ENCODE data around the gene IGF1R.
"Not testable (repeated sequence)": the region's sequence is repeated elsewhere in the genome, so short reads cannot be mapped to it uniquely, and the experiment has no call there.

The IGF1R gene

DNA sequence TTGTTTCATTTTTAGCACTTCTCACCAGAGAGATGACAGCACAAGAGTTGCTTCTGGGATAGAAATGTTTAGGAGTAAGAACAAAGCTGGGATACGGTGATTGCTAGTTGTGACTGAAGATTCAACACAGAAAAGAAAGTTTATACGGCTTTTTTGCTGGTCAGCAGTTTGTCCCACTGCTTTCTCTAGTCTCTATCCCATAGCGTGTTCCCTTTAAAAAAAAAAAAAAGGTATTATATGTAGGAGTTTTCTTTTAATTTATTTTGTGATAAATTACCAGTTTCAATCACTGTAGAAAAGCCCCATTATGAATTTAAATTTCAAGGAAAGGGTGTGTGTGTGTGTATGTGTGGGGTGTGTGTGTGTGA is 311.3 kb downstream of the IGF1R start:
- DNase-seq (ENCODE audit: low read depth in 2 of 2) = no peak

DNA sequence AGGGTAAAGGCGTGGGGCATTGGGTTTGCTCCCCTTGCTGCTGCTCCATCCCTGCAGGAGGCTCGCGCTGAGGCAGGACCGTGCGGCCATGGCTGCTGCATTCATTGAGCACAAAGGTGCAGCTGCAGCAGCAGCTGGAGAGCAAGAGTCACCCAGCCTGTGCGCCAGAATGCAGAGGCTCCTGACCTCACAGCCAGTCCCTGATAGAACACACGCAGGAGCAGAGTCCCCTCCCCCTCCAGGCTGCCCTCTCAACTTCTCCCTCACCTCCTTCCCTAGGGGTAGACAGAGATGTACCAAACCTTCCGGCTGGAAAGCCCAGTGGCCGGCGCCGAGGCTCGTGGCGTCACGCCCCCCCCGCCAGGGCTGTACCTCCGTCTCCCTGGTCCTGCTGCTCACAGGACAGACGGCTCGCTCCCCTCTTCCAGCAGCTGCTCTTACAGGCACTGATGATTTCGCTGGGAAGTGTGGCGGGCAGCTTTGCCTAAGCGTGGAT is 312.3 kb downstream of the IGF1R start:
- DNase-seq (ENCODE audit: low read depth in 2 of 2) = no peak

DNA sequence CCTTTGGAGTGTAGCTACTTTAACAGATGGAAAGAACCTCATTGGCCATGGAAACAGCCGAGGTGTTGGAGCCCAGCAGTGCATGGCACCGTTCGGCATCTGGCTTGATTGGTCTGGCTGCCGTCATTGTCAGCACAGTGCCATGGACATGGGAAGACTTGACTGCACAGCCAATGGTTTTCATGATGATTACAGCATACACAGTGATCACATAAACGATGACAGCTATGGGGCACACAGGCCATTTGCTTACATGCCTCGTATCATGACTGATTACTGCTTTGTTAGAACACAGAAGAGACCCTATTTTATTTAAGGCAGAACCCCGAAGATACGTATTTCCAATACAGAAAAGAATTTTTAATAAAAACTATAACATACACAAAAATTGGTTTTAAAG is 315.1 kb downstream of the IGF1R start:
- no peak for DNase-seq (ENCODE audit: low read depth in 2 of 2)

DNA sequence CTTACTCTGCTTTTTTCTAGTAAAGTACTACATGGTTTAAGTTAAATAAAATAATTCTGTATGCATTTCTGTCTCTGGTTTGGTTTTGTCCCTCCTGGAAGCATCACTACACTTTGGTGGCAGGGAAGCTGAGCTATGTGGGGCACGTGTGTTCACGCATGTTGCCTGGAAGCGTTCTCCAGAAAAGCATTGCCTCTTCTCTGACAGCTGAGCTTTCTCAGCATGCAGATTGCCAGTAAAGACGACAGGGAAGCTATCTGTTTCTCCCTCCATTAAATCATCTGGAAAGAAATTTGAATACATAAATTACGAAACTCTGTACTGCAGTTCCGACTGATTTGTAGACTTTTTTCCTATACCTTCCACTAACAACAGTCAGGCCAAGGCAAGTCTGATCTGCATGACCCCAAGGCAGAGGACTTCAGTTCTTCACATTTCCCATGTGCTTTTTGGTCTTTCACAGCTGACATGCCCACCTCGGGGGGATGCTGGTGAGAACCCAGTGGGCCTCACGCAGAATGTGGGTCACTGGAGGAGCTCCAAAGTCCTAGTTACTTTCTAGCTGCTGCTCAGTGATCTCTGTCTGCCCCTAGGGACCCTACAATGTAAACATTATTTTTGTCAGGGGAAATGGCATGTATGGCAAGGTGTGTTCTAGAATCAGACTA is 316.3 kb downstream of the IGF1R start:
- DNase-seq (ENCODE audit: low read depth in 2 of 2) = no peak

DNA sequence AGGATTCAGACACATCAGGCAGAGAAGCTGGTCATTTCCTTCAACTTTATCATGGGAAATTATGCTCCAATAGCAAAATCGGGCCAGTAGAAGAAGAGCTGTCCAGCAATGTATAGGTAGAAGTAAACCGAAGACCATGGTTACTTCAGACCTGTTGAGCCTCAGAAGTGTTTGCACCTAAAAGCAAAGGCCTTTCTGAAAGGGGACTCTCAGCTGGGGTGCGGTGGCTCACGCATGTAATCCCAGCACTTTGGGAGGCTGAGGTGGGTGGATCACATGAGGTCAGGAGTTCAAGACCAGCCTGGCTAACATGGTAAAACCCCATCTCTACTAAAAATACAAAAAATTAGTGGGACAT is 316.8 kb downstream of the IGF1R start:
- not testable (repeated sequence) for DNase-seq (ENCODE audit: low read depth in 2 of 2)

DNA sequence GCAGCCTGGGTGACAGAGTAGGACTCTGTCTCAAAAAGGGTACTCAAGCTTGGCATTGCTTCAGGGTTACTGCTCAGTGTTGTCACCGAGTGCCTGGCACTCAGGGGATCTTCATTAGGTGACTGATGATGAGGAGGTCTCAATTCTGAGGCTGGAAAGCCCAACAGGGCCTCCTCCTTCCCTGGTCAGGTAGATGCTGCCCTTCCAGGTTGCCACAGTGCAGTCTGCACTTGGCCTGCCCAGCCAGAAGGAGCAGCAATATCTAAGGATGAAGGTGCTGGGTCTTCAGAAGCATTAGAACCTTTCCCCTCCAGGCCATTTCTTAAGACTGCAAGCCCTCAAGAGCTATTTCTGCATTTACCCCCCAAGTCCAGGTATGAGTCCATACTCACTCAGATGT is 317.3 kb downstream of the IGF1R start:
- DNase-seq (ENCODE audit: low read depth in 2 of 2) = no peak

DNA sequence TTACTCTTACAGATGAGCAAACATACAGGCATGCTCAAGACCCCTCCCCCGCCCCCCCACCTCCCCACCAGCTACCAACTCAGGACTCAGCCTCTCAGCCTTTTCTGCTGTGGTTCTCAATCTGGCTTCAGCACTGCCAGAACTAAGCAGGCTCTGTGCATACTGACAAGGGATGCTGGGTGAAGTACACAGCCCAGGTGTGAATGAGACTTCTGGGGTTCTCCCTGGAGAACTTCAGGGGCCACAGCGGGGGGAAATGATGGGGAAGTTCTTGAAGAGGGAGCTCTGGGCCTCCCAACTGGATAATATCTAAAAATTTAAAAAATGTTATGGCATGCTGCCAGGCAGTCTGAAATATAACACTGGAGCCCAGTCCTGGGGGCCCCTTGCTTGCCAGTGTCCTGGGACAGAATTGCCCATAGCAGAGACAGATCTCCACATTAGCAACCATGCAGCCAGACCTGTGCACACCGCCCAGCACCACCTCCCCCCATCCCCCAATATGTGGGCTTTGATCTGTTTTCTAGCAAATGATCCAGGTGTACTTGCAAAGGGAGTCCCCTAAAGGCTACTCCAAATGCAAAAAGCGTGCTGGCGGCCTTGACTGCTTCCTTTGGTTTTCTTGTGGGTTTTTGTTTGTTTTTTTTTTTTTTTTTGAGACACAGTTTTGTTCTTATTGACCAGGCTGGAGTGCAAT is 317.9 kb downstream of the IGF1R start:
- DNase-seq (ENCODE audit: low read depth in 2 of 2) = peak in 1 of 2 experiments; percentile 37

DNA sequence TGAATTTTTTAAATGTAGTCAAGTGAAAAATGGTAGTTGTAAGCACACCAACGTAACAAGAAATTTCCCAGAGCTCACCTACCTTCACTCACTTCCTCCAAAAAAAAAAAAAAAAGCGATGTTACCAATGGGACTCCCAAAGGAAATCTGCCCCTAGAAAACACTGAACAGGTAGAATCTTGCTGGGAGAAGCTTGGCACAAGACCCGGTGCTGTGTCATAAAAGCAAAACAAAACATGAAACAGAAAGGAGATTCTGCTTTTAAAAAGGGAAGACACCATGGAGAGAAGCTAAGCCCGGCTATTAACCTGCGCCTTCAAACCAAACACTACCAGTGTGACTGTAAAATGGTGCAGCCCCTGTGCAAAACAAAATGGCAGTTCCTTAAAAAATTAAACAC is 318.8 kb downstream of the IGF1R start:
- no peak for DNase-seq (ENCODE audit: low read depth in 2 of 2)

DNA sequence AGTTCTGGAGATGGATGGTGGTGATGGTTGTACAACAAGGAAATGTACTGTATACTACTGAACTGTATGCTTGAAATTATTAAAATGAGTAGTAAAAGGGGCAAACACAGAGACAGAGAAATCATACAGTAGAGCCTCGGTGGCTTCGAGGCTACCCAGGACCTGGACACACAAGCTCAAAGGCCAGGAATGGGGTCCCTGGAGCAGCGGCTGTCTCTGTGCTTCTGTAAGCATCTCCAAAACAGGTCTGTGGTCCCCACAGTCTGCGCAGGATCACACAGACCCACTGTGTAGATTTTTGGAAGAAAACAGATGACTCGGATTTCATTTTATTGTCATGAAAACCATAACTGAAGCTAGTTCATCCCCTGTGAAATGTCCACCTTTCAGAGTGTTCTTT is 319.6 kb downstream of the IGF1R start:
- no peak for DNase-seq (ENCODE audit: low read depth in 2 of 2)

DNA sequence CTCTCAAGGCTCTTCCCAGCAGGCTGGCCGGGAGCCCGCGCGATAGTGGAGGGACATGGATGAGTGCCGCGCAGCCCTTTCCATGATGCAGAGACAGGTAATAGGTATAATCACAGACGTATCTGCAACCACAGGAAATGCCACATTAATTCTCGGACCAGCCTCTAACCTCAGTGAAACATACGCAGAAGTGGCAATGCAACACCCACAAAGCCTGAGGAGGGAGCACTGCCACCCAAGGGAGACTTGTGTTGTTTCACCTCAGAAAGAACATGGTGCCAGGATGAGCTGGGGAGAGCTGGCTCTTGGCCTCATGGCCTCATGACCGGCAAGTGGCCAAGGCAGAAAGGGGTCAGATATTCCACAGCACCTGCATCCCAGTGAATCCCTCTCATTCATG is 320.2 kb downstream of the IGF1R start:
- DNase-seq (ENCODE audit: low read depth in 2 of 2) = no peak

DNA sequence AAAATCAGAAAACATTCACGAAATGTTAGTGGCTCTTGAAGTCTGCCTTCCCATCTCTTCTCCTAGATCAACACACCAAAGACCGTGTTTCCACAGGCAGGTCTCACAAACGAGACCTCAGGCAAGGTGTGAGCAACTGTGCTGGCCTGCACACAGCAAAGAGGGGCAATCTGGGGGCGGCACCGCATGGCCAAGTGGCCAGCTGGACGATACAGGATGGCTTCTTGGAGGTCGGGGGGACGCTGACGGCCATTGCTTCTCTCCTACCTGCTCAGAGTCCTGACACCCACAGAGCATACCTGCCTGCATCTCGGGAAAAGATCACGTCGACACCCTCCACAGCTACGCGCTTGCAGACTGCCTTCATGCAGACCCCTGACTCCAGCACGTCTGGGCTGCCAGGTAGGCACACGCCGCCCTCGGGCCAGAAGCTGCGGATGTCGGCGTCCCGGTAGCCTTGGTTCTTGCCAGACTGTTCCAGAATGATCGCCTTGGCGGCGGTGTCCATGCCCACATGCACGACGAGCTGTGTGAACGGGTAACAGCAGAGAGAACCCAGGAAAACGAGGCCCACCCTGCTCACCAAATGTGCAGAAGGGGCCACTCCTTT is 320.9 kb downstream of the IGF1R start:
- no peak for DNase-seq (ENCODE audit: low read depth in 2 of 2)

DNA sequence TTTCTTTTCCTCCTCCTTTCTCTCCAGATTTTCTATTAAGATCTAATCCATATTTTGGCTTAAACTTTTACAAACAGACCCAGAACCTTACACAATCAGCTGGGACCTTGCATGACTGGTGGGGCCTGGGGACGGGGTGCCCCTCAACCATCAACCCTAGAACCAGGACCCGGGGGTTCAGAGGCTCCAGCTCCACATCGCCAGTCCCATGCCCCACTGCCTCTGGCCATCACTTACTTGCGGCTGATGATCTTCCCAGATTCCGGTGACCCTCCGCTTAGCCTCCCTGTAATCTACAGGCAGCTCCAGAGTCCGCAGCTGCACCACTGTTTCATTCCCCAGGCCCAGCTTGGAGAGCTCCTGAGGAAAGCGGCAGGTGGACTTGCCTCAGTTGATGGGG is 322.5 kb downstream of the IGF1R start:
- no peak for DNase-seq (ENCODE audit: low read depth in 2 of 2)

DNA sequence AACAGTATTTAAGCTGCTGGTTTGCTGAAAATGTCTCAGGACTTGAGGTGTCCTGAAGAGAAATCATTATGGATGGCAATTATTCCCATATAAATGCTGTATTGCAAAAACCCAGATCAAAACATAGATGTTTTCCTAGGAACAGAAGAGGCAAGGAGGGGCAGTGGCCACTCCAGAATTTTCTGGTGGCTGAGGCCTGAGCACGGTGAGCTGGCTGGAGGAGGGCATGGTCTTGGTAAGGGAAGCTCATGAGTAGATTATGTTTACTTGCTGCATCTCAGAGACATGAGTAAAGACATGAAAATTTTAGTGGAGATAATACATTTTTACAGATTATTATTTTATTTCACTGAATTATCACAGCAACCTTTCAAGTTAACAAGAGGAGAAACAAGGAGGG is 328.2 kb downstream of the IGF1R start:
- no peak for DNase-seq (ENCODE audit: low read depth in 2 of 2)

DNA sequence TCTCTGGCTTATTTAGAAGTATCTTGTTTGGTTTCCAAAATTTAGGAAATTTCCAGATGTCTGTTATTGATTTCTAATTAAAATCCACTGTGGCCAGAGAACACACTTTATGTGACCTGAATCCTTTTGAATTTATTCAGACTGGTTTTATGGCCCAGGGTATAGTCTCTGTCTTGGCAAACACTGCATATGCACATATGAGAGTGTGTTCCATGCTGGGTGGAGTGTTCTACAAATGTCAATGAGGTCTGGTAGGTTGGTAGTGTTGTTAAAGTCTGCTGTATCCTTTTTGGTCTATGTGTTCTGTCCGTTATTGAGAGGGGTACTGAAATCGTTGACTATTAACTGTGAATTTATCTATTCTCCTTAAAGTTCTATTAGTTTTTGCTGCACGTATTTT is 329.1 kb downstream of the IGF1R start:
- DNase-seq (ENCODE audit: low read depth in 2 of 2) = no peak

DNA sequence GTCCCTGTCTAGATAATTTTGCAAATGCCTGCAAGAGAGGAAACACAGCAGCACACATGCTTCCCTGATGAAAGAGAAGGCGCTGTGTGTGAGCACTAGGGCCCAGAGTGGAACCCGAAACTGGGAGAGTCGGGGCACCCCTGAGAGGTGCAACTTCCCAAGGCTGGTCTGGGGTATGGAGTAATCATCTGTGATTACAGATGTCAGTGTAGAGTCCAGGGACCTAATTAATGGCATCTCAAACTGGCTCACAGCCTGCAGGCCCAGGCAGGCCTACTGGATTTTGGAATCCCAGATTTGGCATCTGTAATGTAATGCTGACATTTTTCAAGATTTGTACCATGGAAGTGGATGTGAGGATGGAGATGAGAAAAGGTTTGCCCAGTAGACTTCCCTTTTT is 329.8 kb downstream of the IGF1R start:
- no peak for DNase-seq (ENCODE audit: low read depth in 2 of 2)

DNA sequence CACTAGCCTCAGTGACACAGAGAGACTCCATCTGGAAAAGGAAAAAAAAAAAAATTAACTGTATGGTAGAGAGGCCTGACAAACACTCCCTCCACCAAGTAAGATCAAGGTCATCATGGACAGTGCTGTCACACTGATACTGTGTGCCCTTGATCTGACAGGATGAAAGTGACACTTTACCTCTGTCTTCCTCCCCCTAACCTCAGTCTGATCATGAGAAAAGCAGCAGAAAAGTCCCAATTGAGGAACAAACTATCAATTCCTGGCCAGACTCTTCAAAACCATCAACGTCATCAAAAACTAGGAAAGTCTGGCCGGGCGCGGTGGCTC is 332.5 kb downstream of the IGF1R start:
- no peak for DNase-seq (ENCODE audit: low read depth in 2 of 2)

DNA sequence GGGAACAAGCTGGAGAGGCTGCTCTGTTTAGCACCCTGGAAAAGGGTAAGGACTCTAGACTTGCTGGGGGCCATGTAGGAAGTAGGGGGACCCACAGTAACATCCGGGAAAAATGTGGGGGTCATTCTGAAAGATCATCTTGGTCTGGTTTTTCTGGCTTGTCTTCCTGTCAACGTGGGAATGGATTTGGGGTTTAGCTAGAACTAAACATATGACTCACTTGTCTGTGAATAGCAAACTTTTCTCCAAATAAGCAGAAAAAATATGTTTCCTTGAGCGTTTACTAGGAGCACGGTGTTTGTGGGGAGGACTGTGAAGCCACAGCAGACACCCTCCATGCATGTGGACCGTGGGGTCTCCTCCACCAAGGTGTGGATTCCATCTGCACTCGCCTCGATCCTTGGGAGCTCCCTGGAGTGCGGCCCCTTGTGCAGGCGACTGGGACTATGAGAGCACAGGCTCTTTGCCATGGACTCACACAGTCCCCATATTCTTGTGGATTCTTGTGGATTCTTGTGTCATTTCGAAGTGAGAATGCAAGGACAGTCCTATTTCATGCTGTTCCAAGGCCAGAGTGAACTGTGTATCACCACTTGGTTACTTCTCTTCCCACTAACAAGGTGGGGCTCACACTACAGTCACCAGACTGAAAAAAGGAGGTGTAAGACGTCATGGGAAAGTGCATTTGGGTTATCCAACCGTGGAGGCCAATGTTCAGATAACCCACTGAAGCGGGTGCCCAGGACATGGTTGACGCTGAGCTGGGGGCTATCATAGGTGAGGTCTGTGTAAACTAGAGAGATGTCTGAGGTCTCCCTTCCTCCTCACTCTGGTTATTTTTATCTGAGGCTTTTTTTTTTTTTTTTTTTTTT is 333.7 kb downstream of the IGF1R start:
- no peak for DNase-seq (ENCODE audit: low read depth in 2 of 2)

DNA sequence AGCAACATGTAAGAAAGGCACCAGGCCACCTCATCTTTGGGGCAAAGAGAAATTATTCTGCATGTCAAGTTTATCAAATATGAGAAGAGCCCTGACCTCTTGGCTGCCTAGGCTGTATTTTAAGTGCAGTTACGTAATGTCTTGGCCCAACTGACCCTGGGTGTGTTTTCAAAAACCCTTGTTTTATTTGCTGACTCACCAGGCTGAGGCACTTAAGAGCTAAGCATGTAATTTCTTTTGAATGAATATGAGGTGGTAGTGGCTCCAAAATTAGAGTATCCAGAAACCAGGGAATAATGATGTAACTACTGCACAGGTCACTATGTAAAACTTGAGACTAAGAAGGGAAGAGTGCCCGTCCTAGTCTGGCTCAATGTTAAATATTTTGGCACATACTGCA is 335.0 kb downstream of the IGF1R start:
- DNase-seq (ENCODE audit: low read depth in 2 of 2) = peak; percentile 15

DNA sequence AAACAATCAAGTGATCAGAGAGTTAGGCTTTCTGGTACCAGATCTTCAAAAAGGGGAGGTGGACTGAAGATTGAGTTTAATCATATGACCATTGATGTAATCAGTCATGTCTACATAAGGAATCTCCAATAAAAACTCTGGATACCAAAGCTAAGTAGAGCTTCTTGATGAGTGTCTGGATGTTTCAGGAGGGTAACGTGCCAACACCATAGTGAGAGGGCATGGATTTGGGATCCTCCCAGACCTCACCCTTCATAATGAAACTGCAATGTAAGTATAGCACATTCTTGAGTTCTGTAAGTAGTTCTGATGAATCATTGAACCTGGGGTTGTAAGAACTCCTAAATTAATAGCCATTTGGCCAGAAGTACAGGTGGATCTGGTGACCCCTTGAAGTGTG is 337.9 kb downstream of the IGF1R start:
- no peak for DNase-seq (ENCODE audit: low read depth in 2 of 2)

DNA sequence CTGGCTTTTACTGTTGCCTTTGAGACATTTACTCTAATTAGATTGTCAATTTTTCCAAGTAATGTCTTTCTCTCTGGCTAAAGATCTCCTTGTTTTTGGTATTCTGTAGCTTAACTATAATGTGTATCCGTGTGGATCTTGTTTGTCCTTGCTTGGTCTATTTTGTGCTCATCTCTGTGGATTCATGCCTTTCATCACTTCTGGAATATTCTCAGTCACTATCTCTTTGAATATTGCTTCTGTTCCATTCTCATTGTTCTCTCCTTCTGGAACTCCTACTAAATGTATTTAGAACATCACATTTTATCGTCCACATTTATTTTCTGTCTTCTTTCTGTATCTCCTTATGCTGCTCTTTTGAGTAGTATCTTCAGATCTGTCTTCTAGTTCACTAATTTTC is 346.6 kb downstream of the IGF1R start:
- DNase-seq (ENCODE audit: low read depth in 2 of 2) = no peak

DNA sequence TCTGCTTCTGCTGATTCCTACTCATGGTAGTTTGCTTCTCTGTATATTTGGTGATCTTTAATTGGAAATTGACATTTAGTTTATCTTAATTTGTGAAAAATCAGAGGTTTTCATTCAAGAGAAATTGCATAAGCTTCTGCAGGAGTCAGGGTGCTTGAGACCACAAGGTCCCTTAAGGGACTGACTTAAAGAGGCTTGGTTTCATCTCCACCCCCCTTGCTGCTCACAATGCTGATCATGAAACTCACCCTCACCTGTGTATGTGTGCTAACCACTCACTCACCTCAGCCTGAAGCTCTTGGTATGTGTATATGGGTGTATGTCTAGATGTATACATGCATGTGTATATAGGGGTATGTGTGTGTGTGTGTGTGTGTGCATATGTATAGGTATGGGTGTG is 347.8 kb downstream of the IGF1R start:
- DNase-seq (ENCODE audit: low read depth in 2 of 2) = no peak

DNA sequence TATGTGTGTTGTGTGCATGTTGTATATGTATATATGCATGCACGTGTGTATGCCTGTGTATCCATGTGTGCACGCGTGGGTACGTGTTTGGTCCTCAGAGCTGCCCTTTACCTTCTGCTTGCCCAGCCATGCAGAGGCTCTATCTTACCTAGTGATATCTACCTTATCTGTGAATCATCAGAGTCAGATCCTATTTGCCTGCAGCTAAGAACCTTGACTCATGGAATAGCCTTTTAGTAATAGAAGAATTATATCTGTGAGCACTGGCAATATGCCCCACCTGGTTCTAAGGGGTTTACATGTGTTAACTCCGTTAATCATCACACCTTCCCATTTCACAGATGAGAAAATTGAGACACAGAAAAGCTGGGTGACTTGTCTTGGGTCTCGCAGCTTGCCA is 348.3 kb downstream of the IGF1R start:
- DNase-seq (ENCODE audit: low read depth in 2 of 2) = no peak

DNA sequence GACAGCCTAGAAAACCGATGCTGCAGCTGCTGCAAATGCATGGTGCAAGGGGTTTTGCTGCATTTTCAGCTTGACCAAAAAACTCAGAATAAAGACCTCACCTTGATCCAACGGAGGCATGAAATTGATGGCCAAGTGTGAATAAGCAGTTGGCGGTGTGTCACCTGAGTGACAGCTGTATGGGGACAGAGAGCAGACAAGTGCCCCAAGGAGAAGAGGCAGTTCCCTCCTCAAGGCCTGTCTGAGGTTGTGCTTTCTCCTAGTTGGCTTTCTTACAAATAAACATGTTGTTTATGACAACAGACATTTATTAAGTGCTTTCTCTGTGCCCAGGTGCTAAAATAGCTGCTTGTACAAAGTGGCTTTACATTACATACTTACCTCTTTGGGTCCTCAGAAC is 349.0 kb downstream of the IGF1R start:
- DNase-seq (ENCODE audit: low read depth in 2 of 2) = no peak

All from fibroblast of skin of left biceps (primary cell).